HEK293 (cell line): Measurements from ENCODE around the gene CRABP2.

ENCODE experiments used
- CTCF ChIA-PET: fragments of 350-600 bp; formaldehyde crosslinking; extraction: SDS; loops from one replicate; lab custom pipeline; 2021; ENCODE audit warnings: antibody characterized with exemption; lab: Yijun Ruan, JAX
- POLR2A ChIA-PET: fragments of 300-600 bp; formaldehyde crosslinking; extraction: SDS; loops from one replicate; lab custom pipeline; 2020; ENCODE audit warnings: antibody characterized with exemption, inconsistent platforms; lab: Yijun Ruan, JAX
- H3K27ac ChIP-seq: fragments of 200-500 bp; sonication (Bioruptor generic); 2 replicates; pipeline ENCODE4 v1.5.1; 2014; ENCODE audit warnings: low read depth, low read length, control low read depth, inconsistent platforms; ENCODE audit errors: extremely low read depth
- H3K36me3 ChIP-seq, 2 experiments: fragments of 200-500 bp in 1 of 2; sonication (Bioruptor generic) in 1 of 2; 1 replicate in 1 of 2; 2 replicates in 1 of 2; pipeline ENCODE4 v1.5.1; 2014 to 2017; ENCODE audit warnings: inconsistent platforms in 2 of 2, low read length in 2 of 2; ENCODE audit not compliant: control insufficient read depth in 2 of 2, insufficient read depth in 1 of 2
- H3K4me1 ChIP-seq: fragments of 200-500 bp; sonication (Bioruptor generic); 2 replicates; pipeline ENCODE4 v1.5.1; 2014; ENCODE audit warnings: mild to moderate bottlenecking, low read length, inconsistent platforms; ENCODE audit not compliant: control insufficient read depth, insufficient read depth
- H3K4me3 ChIP-seq: 2 replicates; pipeline ENCODE4 v1.5.1; 2011; ENCODE audit warnings: low read depth, mild to moderate bottlenecking, control low read depth, low read length, moderate library complexity
- H3K9me3 ChIP-seq: fragments of 200-500 bp; sonication (Bioruptor generic); 2 replicates; pipeline ENCODE4 v1.5.1; 2014; ENCODE audit warnings: low read depth, low read length, inconsistent platforms; ENCODE audit not compliant: control insufficient read depth, insufficient read depth
- EGR2 ChIP-seq: fragments of 450-650 bp; formaldehyde crosslinking; IDR thresholded peaks from 2 replicates; pipeline ENCODE4 v1.5.1; 2016; ENCODE audit warnings: low read depth, missing biosample characterization, missing genetic modification characterization
- KLF16 ChIP-seq: fragments of 450-650 bp; formaldehyde crosslinking; IDR thresholded peaks from 2 replicates; pipeline ENCODE4 v1.5.1; 2017; ENCODE audit warnings: missing biosample characterization, missing genetic modification characterization
- ZEB2 ChIP-seq: fragments of 450-650 bp; formaldehyde crosslinking; IDR thresholded peaks from 2 replicates; pipeline ENCODE4 v1.5.1; 2016; ENCODE audit warnings: missing biosample characterization, missing genetic modification characterization
- ZFHX2 ChIP-seq: fragments of 450-650 bp; formaldehyde crosslinking; conservative IDR thresholded peaks from 2 replicates; pipeline ENCODE4 v1.5.1; 2016; ENCODE audit warnings: missing biosample characterization, missing genetic modification characterization
- ZFP69B ChIP-seq: fragments of 450-650 bp; formaldehyde crosslinking; IDR thresholded peaks from 2 replicates; pipeline ENCODE4 v1.5.1; 2016; ENCODE audit warnings: missing biosample characterization, missing genetic modification characterization
- ZNF302 ChIP-seq: fragments of 450-650 bp; formaldehyde crosslinking; IDR thresholded peaks from 2 replicates; pipeline ENCODE4 v1.5.1; 2016; ENCODE audit warnings: missing biosample characterization, missing genetic modification characterization, low read depth
- ZNF629 ChIP-seq: fragments of 450-650 bp; formaldehyde crosslinking; IDR thresholded peaks from 2 replicates; pipeline ENCODE4 v1.5.1; 2017; ENCODE audit warnings: missing biosample characterization, missing genetic modification characterization
- ZNF677 ChIP-seq: fragments of 450-650 bp; IDR thresholded peaks from 2 replicates; pipeline ENCODE4 v1.5.0; 2018; ENCODE audit warnings: missing biosample characterization, mild to moderate bottlenecking, missing genetic modification characterization, moderate library complexity
- ZNF707 ChIP-seq: fragments of 450-650 bp; formaldehyde crosslinking; IDR thresholded peaks from 2 replicates; pipeline ENCODE4 v1.5.1; 2016; ENCODE audit warnings: missing biosample characterization, missing genetic modification characterization
- TF ChIP-seq, protein P1 (sequence below): fragments of 450-650 bp; formaldehyde crosslinking; IDR thresholded peaks from 2 replicates; pipeline ENCODE4 v1.5.1; 2016; ENCODE audit warnings: missing biosample characterization, missing genetic modification characterization
- TF ChIP-seq, protein P2 (sequence below): fragments of 450-650 bp; formaldehyde crosslinking; IDR thresholded peaks from 2 replicates; pipeline ENCODE4 v1.5.1; 2016; ENCODE audit warnings: missing biosample characterization, missing genetic modification characterization
- TF ChIP-seq, protein P3 (sequence below): fragments of 450-650 bp; formaldehyde crosslinking; IDR thresholded peaks from 2 replicates; pipeline ENCODE4 v1.5.1; 2016; ENCODE audit warnings: missing biosample characterization, missing genetic modification characterization
- TF ChIP-seq, protein P4 (sequence below): fragments of 450-650 bp; formaldehyde crosslinking; IDR thresholded peaks from 2 replicates; pipeline ENCODE4 v1.5.1; 2016; ENCODE audit warnings: missing biosample characterization, missing genetic modification characterization
- TF ChIP-seq, protein P5 (sequence below): fragments of 450-650 bp; formaldehyde crosslinking; IDR thresholded peaks from 2 replicates; pipeline ENCODE4 v1.5.1; 2016; ENCODE audit warnings: missing biosample characterization, missing genetic modification characterization
- TF ChIP-seq, protein P6 (sequence below): fragments of 450-650 bp; formaldehyde crosslinking; IDR thresholded peaks from 2 replicates; pipeline ENCODE4 v1.5.1; 2016; ENCODE audit warnings: missing biosample characterization, missing genetic modification characterization, low read depth

Gene CRABP2

DNA sequence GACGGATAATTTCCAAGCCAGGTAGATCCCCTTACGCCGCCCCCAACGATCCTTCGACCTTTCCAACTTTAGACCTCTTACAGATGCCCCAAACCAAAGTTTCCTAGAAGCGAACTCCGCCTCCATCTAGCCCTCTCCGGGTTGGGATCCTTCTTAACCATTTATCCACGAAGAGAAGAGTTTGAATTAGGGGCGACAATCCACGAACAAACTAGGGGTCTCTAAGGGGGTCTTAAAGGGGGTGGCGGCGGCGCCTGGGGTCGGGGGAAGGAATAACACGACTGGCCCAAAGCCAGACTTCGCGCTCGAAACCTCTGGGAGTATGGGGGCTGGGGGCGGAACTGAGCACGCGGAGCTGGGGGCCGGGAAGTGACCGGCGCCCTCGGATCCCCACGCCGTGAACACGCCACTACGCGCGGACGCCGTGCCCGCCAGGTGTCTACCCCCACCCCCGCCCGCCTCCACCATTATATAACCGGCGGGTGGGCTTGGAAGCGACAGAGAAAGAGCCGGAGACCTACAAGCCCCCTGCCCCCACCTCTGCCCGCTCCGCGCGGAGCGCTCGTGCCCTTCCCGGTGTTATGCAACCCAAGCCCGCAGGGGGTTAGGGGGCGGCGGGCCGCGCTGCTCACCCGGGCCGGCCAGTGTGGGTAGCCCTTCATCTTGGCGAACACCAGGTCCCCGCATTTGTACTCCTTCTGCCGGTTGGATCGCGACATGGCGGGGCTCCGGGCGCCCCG lies 45.5 kb upstream of the CRABP2 start (continued):
- TF ChIP-seq, protein P1, sequence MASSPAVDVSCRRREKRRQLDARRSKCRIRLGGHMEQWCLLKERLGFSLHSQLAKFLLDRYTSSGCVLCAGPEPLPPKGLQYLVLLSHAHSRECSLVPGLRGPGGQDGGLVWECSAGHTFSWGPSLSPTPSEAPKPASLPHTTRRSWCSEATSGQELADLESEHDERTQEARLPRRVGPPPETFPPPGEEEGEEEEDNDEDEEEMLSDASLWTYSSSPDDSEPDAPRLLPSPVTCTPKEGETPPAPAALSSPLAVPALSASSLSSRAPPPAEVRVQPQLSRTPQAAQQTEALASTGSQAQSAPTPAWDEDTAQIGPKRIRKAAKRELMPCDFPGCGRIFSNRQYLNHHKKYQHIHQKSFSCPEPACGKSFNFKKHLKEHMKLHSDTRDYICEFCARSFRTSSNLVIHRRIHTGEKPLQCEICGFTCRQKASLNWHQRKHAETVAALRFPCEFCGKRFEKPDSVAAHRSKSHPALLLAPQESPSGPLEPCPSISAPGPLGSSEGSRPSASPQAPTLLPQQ (tag by site-specific recombination) = no peak
- TF ChIP-seq, protein P2, sequence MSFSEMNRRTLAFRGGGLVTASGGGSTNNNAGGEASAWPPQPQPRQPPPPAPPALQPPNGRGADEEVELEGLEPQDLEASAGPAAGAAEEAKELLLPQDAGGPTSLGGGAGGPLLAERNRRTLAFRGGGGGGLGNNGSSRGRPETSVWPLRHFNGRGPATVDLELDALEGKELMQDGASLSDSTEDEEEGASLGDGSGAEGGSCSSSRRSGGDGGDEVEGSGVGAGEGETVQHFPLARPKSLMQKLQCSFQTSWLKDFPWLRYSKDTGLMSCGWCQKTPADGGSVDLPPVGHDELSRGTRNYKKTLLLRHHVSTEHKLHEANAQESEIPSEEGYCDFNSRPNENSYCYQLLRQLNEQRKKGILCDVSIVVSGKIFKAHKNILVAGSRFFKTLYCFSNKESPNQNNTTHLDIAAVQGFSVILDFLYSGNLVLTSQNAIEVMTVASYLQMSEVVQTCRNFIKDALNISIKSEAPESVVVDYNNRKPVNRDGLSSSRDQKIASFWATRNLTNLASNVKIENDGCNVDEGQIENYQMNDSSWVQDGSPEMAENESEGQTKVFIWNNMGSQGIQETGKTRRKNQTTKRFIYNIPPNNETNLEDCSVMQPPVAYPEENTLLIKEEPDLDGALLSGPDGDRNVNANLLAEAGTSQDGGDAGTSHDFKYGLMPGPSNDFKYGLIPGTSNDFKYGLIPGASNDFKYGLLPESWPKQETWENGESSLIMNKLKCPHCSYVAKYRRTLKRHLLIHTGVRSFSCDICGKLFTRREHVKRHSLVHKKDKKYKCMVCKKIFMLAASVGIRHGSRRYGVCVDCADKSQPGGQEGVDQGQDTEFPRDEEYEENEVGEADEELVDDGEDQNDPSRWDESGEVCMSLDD (tag by site-specific recombination) = peak; percentile 68

DNA sequence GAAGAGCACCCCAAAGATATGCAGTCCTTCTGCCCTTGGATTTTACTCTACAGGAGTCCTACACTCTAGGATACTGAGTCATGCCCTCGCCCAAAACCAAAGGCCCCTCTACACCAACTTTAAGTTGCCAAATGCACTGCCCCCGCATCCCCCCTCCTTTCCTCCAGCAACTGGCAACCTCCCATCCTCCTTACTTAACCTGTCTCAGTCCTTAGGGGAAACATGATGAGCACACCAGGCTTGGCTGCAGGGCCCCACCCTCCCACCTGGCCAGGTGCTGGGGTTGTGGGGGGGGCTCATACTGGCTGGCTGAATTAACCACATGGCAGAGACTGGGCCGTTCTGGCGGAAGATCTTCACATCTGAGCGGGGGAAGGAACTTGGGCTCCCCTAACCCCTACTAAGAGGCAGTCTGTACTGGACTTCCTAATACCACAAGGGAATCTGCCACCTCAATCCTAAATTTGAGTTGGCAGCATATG lies 44.8 kb upstream of the CRABP2 start:
- H3K27ac ChIP-seq = peak overlapping the region; percentile 95
- peaks cover 11% of the 10 kb centered on the region; the same call in 1 of the 2 replicates for H3K4me1 ChIP-seq
- peak overlapping the region; percentile 87 for H3K4me3 ChIP-seq
- peaks cover 0 to 16% of the 10 kb centered on the region in 2 experiments; a peak in 1 of 3 replicates for H3K36me3 ChIP-seq
- POLR2A ChIA-PET = interaction anchor here (0.6 to 3.2 kb wide), 4 partner anchors 9 to 17 kb away, joined by 3 to 63 read pairs (median 24); partner anchors contain the start of genes MRPL24 and PRCC
- CTCF ChIA-PET = interaction anchor here (0.6 to 1.3 kb wide), 4 partner anchors 19 to 142 kb away, joined by 3 read pairs; no protein-coding TSS in a partner anchor
- no peaks in the 10 kb centered on the region for H3K9me3 ChIP-seq
- TF ChIP-seq, protein P3, sequence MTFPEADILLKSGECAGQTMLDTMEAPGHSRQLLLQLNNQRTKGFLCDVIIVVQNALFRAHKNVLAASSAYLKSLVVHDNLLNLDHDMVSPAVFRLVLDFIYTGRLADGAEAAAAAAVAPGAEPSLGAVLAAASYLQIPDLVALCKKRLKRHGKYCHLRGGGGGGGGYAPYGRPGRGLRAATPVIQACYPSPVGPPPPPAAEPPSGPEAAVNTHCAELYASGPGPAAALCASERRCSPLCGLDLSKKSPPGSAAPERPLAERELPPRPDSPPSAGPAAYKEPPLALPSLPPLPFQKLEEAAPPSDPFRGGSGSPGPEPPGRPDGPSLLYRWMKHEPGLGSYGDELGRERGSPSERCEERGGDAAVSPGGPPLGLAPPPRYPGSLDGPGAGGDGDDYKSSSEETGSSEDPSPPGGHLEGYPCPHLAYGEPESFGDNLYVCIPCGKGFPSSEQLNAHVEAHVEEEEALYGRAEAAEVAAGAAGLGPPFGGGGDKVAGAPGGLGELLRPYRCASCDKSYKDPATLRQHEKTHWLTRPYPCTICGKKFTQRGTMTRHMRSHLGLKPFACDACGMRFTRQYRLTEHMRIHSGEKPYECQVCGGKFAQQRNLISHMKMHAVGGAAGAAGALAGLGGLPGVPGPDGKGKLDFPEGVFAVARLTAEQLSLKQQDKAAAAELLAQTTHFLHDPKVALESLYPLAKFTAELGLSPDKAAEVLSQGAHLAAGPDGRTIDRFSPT (tag by site-specific recombination) = peak; percentile 15; the same call in 1 of the 2 replicates
- peak; percentile 64; the same call in 1 of the 2 replicates for TF ChIP-seq EGR2 (tag by site-specific recombination)
- TF ChIP-seq, protein P4, sequence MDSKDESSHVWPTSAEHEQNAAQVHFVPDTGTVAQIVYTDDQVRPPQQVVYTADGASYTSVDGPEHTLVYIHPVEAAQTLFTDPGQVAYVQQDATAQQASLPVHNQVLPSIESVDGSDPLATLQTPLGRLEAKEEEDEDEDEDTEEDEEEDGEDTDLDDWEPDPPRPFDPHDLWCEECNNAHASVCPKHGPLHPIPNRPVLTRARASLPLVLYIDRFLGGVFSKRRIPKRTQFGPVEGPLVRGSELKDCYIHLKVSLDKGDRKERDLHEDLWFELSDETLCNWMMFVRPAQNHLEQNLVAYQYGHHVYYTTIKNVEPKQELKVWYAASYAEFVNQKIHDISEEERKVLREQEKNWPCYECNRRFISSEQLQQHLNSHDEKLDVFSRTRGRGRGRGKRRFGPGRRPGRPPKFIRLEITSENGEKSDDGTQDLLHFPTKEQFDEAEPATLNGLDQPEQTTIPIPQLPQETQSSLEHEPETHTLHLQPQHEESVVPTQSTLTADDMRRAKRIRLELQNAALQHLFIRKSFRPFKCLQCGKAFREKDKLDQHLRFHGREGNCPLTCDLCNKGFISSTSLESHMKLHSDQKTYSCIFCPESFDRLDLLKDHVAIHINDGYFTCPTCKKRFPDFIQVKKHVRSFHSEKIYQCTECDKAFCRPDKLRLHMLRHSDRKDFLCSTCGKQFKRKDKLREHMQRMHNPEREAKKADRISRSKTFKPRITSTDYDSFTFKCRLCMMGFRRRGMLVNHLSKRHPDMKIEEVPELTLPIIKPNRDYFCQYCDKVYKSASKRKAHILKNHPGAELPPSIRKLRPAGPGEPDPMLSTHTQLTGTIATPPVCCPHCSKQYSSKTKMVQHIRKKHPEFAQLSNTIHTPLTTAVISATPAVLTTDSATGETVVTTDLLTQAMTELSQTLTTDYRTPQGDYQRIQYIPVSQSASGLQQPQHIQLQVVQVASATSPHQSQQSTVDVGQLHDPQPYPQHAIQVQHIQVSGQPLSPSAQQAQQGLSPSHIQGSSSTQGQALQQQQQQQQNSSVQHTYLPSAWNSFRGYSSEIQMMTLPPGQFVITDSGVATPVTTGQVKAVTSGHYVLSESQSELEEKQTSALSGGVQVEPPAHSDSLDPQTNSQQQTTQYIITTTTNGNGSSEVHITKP (tag by site-specific recombination) = peak; percentile 80
- TF ChIP-seq, protein P5, sequence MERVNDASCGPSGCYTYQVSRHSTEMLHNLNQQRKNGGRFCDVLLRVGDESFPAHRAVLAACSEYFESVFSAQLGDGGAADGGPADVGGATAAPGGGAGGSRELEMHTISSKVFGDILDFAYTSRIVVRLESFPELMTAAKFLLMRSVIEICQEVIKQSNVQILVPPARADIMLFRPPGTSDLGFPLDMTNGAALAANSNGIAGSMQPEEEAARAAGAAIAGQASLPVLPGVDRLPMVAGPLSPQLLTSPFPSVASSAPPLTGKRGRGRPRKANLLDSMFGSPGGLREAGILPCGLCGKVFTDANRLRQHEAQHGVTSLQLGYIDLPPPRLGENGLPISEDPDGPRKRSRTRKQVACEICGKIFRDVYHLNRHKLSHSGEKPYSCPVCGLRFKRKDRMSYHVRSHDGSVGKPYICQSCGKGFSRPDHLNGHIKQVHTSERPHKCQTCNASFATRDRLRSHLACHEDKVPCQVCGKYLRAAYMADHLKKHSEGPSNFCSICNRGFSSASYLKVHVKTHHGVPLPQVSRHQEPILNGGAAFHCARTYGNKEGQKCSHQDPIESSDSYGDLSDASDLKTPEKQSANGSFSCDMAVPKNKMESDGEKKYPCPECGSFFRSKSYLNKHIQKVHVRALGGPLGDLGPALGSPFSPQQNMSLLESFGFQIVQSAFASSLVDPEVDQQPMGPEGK (tag by site-specific recombination) = peak; percentile 85
- TF ChIP-seq, protein P6, sequence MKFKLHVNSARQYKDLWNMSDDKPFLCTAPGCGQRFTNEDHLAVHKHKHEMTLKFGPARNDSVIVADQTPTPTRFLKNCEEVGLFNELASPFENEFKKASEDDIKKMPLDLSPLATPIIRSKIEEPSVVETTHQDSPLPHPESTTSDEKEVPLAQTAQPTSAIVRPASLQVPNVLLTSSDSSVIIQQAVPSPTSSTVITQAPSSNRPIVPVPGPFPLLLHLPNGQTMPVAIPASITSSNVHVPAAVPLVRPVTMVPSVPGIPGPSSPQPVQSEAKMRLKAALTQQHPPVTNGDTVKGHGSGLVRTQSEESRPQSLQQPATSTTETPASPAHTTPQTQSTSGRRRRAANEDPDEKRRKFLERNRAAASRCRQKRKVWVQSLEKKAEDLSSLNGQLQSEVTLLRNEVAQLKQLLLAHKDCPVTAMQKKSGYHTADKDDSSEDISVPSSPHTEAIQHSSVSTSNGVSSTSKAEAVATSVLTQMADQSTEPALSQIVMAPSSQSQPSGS (tag by site-specific recombination) = no peak
- TF ChIP-seq ZFHX2 (tag by site-specific recombination) = peak; percentile 64
- TF ChIP-seq ZNF707 (tag by site-specific recombination) = no peak
- TF ChIP-seq ZEB2 (tag by site-specific recombination) = peak; percentile 42; the same call in 1 of the 2 replicates
- TF ChIP-seq ZNF677 (tag by site-specific recombination) = no peak
- 0 out of 2 replicates have a peak, but pooled peaks have one; percentile 18 for TF ChIP-seq ZNF629 (tag by site-specific recombination)
- TF ChIP-seq, protein P2 (tag by site-specific recombination) = peak; percentile 52
- no peak for TF ChIP-seq ZNF302 (tag by site-specific recombination)
- TF ChIP-seq KLF16 (tag by site-specific recombination) = no peak
- peak; percentile 56; the same call in 1 of the 2 replicates for TF ChIP-seq ZFP69B (tag by site-specific recombination)
